ENCODE results near the gene RGN.
"Not testable (repeated sequence)": the region's sequence is repeated elsewhere in the genome, so short reads cannot be mapped to it uniquely, and the experiment has no call there.

RGN gene

DNA sequence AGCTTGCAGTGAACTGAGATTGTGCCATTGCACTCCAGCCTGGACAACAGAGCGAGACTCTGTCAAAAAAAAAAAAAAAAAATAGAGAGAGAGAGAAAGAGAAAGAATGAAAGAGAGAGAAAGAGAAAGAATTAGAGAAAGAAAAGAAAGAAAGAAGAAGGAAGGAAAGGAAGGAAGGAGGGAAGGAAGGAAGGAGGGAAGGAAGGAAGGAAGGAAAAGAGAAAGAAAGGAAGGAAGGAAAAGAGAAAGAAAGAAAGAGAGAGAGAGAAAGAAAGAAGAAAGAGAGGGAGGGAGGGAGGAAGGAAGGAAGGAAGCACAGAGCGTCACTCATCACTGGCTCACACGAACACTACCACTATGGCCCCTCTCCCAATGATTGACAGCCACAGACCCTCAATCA, 46.2 kb downstream of the RGN start:
- DNase-seq = not testable (repeated sequence)

DNA sequence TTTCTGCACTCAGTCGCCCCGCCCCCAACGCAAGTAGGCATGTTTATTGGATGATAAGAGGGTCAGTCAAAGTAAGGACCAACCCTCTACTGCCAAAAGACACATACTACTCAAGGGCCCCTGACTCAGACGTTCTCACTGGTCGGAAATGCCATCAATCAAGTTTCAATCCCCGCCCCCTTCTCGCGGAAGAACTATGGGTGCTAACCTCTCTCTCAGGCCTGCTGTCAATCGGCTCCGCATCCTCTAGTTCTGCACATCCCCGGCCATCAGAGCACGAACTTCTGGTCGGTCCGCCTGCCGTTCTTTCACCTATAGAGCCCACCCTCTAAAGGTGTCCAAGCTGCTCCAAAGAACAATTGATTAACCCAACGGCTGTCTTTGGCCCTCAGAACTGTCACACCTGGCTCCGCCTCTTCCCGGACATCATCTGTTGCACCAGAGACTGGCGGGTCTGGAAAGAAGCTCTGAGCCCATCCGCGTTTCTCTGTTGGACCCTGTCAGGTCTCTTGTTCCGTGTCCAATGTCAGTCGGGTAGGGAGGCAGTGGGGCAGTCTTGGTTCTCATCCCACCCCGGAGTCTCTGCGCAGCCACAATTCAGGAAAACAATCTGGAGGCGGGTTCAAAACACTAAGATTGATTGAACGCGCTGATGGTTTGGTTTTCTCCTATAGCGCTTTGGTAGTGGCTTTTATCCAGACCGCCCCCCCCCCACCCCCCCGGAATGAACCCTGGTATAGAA, 51.1 kb downstream of the RGN start:
- DNase-seq = peak; percentile 63 to 72

DNA sequence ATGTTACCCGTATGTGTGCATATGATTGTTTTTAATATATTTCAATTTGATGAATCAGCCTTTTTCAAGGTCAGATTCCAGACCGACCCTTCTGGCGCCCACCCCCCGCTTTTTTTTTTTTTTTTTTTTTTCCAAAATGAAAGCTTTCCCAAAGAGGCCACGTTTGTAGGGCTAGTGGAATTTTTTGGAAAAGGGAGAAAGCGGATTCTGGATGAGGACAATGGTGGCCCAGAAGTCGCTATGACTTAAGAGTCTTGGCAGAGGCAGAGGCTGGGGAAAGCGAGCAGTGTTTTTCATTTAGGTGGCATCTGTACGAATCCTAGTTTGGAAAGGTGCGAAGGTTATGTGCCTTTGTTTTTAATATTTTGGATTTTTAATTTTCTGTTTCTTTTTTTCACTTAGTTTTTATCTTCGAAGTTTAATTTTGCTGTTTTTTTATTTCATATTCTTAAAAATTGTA, 51.7 kb downstream of the RGN start:
- DNase-seq = no peak

DNA sequence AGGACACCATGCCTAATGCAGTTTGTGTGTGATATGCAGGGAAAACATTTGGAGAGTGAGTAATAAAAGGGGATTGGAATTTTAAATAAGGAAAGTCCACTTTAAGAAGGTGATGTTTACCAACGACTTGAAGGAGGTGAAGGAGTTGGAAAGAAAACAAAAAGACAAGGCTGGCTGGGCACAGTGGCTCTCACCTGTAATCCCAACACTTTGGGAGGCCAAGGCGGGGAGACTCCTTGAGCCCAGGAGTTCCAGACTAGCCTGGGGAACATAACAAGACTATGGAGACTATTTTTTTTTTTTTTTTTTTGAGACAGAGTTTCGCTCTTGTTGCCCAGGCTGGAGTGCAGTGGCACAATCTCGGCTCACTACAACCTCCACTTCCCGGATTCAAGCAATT, 55.2 kb downstream of the RGN start:
- no peak for DNase-seq

DNA sequence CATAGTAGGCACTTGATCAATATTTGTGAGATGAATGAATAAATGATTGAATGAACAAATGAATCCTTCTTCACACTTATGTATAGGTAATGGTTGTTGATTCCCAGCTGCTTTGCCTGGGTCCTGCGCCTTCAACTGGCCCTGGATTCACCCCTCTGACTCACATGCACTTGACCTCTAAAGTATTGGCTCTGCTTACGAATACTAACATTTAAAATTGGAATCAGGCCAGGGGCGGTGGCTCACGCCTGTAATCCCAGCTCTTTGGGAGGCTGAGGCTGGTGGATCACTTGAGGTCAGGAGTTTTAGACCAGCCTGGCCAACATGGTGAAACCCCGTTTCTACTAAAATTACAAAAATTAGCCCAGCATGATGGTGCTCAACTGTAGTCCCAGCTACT, 57.4 kb downstream of the RGN start:
- DNase-seq = not testable (repeated sequence)

DNA sequence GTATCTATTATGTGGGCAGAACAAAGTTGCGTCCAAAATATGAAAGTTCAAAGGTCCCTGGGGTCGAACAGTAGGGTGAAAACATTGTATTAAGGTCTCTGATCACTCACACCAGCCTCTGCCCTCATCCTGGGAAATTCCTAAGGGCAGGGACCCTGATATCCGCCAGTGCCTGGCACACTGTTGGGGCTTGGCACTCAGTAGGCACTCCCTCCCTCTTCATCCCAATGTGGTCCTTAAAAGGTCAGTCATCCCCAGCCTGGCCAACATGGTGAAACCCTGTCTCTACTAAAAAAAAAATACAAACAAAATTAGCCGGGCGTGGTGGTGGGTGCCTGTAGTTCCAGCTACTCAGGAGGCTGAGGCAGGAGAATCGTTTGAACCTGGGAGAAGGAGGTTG, 59.9 kb downstream of the RGN start:
- DNase-seq = no peak

All from cerebellar nuclear complex (tissue), 1 donor.